Fibroblast of mammary gland (primary cell): ENCODE data around the gene USP14.

Experiments
- DNase-seq: peaks from one replicate; pipeline ENCODE4 v3.0.0-alpha.2; 2010; ENCODE audit warnings: low read depth
- H3K4me3 ChIP-seq: 2 replicates; pipeline ENCODE4 v1.5.1; 2011; ENCODE audit warnings: low read depth, mild to moderate bottlenecking, low read length, moderate library complexity; ENCODE audit not compliant: control insufficient read depth
- TF ChIP-seq, protein P1 (sequence below): conservative IDR thresholded peaks from 2 replicates; pipeline ENCODE4 v1.5.1; 2011; ENCODE audit warnings: low read depth, low read length, inconsistent platforms; ENCODE audit not compliant: control insufficient read depth, insufficient read depth

The USP14 gene

DNA sequence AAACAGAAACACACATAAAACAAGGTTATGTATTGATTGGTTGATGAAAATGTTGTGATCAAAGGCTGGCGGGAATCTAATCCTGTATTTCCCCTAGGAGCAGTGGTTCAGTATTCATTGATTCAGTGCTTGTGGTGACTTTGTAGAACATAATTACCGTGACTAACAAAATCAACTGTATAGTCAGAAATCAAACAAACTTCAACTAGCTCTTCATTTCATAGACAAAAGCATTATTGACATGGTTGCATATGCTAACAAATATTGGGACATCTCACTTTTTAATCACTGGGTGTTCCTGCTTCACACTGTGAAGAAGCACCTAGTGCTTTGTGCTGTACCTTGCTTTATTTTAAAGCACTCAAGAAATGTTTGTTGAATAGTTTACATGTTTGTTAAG lies 41.4 kb downstream of the USP14 start:
- no peak for DNase-seq
- TF ChIP-seq, protein P1, sequence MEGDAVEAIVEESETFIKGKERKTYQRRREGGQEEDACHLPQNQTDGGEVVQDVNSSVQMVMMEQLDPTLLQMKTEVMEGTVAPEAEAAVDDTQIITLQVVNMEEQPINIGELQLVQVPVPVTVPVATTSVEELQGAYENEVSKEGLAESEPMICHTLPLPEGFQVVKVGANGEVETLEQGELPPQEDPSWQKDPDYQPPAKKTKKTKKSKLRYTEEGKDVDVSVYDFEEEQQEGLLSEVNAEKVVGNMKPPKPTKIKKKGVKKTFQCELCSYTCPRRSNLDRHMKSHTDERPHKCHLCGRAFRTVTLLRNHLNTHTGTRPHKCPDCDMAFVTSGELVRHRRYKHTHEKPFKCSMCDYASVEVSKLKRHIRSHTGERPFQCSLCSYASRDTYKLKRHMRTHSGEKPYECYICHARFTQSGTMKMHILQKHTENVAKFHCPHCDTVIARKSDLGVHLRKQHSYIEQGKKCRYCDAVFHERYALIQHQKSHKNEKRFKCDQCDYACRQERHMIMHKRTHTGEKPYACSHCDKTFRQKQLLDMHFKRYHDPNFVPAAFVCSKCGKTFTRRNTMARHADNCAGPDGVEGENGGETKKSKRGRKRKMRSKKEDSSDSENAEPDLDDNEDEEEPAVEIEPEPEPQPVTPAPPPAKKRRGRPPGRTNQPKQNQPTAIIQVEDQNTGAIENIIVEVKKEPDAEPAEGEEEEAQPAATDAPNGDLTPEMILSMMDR, result no peak
- H3K4me3 ChIP-seq, result no peak overlapping the region

DNA sequence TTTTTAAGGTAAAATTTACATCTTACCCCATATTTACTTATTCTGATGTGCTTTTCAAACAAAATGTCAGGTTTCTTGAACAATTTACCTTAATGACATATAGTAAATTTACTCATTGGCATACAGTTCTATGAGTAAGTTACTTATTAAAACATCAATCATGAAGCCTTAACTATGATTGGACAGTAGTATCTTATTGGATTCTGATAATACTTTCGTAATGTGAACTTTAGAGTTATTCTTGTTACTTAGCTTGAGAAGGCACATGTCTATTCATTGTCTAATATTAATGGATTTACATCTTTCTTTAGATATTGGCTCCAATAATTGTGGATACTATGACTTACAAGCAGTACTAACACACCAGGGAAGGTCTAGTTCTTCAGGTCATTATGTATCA lies 51.7 kb downstream of the USP14 start:
- no peak for DNase-seq
- H3K4me3 ChIP-seq, result no peak overlapping the region
- TF ChIP-seq, protein P1, result no peak

DNA sequence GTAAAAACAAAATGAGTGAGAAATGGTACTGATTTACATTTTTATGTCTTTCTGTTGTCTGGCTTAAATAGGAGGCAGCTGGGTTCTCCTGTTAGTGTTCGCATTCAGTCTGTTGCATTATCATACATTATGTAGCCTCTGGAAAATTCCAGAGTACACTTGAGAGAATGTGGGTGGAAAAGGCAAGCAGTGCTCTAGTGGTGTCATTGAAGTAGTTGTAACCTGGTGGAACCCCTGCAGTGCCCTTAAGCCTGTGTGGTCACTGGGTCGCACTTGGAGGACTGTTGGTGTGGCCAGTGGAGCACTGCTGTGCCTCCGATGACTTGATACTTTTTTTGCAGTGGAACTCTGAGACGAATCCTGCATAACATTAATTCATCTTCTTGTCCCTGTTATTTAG lies 52.4 kb downstream of the USP14 start:
- H3K4me3 ChIP-seq, result no peak overlapping the region
- DNase-seq, result no peak
- TF ChIP-seq, protein P1, result no peak

DNA sequence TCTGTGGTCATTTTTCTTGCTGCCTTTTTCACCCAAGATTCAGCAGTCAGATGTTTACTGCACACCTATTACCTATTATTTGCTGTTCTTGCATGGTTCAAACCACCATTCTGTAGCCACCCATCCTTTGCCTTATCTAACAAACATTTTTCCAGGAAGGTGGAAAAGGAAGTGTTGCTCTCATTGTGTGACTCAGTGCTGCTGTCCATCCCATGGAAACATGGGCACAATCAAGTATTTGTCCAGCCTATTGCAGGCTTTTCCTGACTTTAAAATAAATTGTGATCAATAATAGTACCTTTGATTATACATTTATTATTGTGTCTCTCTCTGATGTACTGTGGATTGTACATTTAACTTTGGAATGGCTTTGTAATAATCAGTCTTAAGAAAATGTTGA lies 53.2 kb downstream of the USP14 start:
- no peak for DNase-seq
- no peak overlapping the region for H3K4me3 ChIP-seq
- TF ChIP-seq, protein P1, result no peak

DNA sequence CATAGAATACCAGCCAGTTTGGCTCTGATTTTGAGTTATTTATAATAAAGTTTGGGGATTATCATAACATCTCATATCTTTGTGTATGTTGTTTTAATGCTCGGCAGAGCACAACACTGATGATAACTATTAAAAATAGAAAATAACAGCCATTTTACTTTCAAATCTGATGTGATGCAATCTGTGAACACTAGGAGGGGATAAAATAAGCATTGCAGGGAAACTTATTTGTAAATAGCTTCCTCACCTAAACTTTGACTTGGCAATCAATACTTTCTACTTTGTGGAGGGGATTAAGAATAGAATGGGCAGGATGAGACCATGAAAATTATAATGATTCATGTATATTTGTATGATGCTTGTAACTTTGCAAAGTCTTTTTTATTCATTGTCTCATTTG lies 54.4 kb downstream of the USP14 start:
- no peak for DNase-seq
- TF ChIP-seq, protein P1, result peak; percentile 30
- H3K4me3 ChIP-seq, result no peak overlapping the region

DNA sequence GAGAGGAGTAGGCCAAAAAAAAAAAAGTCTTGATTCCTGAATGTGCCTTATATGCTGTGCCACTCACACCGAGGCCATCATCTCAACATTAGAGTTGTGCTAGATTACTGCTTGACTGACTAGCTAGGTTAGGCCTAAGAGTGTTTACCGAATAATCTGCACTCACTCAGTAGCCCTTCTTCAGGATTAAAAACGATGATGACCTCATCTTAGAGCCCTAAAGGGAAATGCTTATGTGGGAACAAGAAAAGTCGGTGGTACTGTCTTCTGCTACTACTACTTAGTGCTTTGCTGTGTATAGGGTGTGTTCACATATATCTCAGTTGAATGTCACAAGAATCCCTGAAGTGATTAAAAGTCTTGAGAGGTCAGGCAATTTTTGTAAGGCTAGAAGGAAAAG lies 55.1 kb downstream of the USP14 start:
- H3K4me3 ChIP-seq, result no peak overlapping the region
- DNase-seq, result no peak
- TF ChIP-seq, protein P1, result no peak

DNA sequence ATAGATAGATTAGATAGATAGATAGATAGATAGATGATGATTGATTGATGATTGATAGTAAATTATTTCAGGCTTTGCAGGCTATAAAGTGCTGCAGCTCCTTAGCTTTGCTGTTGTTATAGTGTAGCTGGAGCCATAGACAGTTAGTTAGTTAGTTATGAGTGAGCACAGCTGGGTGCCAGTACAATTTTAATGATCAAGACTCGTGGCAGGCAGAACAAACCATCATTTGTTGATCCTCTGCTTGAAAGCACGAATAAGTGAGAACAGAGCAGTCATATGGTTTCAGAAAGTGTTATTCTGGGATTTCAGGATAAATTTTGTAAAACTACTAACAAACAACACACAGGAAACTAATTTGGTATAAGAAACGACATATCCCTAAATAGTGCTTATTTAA lies 55.6 kb downstream of the USP14 start:
- no peak for DNase-seq
- no peak overlapping the region for H3K4me3 ChIP-seq
- TF ChIP-seq, protein P1, result no peak
